Calu3 (cell line): ENCODE measurements around the gene C2CD3. TPM values are rescaled to one million over a fixed set of nuclear protein-coding genes. Genes with fewer than 3 reads are reported as not detected.

Experiments
- BruUV-seq: library from RNA; stranded (reverse); fragments of 400-500 nt; replicated peaks from 2 replicates; lab custom pipeline; 2021; lab: Mats Ljungman, UMichigan
- CTCF ChIA-PET: fragments of 300-600 bp; sonication (Branson Sonifier 250); formaldehyde crosslinking; loops from one replicate; lab custom pipeline; 2022; ENCODE audit warnings: antibody characterized with exemption; lab: Charles Lee
- DNase-seq: peaks from one replicate; pipeline ENCODE4 v3.0.0; 2022
- H3K27ac Mint-ChIP-seq: one replicate; pipeline ENCODE4 v1.8.0; 2022; ENCODE audit warnings: mixed read lengths; ENCODE audit not compliant: unreplicated experiment
- H3K27me3 Mint-ChIP-seq: one replicate; pipeline ENCODE4 v1.8.0; 2022; ENCODE audit warnings: mixed read lengths; ENCODE audit not compliant: unreplicated experiment
- H3K36me3 Mint-ChIP-seq: one replicate; pipeline ENCODE4 v1.8.0; 2022; ENCODE audit warnings: mild to moderate bottlenecking, moderate library complexity, mixed read lengths; ENCODE audit not compliant: insufficient read depth, unreplicated experiment
- H3K4me1 Mint-ChIP-seq: one replicate; pipeline ENCODE4 v1.8.0; 2022; ENCODE audit warnings: mild to moderate bottlenecking, low read depth, mixed read lengths; ENCODE audit not compliant: unreplicated experiment
- H3K4me3 Mint-ChIP-seq: one replicate; pipeline ENCODE4 v1.8.0; 2022; ENCODE audit warnings: mild to moderate bottlenecking, low read depth, moderate library complexity, mixed read lengths; ENCODE audit not compliant: unreplicated experiment
- H3K9me3 Mint-ChIP-seq: one replicate; pipeline ENCODE4 v1.8.0; 2022; ENCODE audit warnings: low read depth, mixed read lengths; ENCODE audit not compliant: unreplicated experiment
- CTCF ChIP-seq: fragments of 200-600 bp; IDR thresholded peaks from one replicate; pipeline ENCODE4 v1.8.0; 2022; ENCODE audit warnings: antibody characterized with exemption; ENCODE audit not compliant: unreplicated experiment
- intact Hi-C: fragments of 100-400 bp; cut with micrococcal nuclease; formaldehyde crosslinking; loops from one replicate; pipeline ENCODE4 v1.10.0; 2022; ENCODE audit not compliant: unreplicated experiment
- total RNA-seq: library from RNA; stranded (reverse); gene quantifications from 2 replicates; pipeline ENCODE4 v1.2.3, GENCODE V29; 2022

The C2CD3 gene
- total RNA-seq, 1 experiment from 2014 or later: 26.9 TPM

GRCh38 chr11:73982595-73982989 is 188.2 kb downstream of the C2CD3 start, which contains the start of gene UCP2:
Gene UCP2 (minus strand): TSS chr11:73982843. CDS start chr11:73978378, 4,465 bp downstream.
- peak within 1 kb of the TSS; percentile 99 for H3K4me3 Mint-ChIP-seq
- CTCF ChIA-PET: no interaction called here
- TF ChIP-seq CTCF: no peak
- peaks cover 26% of the 10 kb centered on the region for H3K4me1 Mint-ChIP-seq
- peak; percentile 76 for DNase-seq
- H3K9me3 Mint-ChIP-seq: no peaks in the 10 kb centered on the region
- no peaks in the 10 kb centered on the region for H3K27me3 Mint-ChIP-seq
- peaks cover 28% of the 10 kb centered on the region for H3K36me3 Mint-ChIP-seq
- peak within 1 kb of the TSS; percentile 95 for H3K27ac Mint-ChIP-seq
- no TSS peak for BruUV-seq
- intact Hi-C loops: no loop called here

GRCh38 chr11:73981051-73981805 is 189.6 kb downstream of the C2CD3 start:
- intact Hi-C loops: no loop called here
- Mint-ChIP-seq H3K9me3 (no peaks in the 10 kb centered on the region), H3K4me1 (peaks cover 26% of the 10 kb centered on the region), H3K27ac (peak overlapping the region; percentile 95), H3K4me3 (peak overlapping the region; percentile 99), H3K27me3 (no peaks in the 10 kb centered on the region), H3K36me3 (peaks cover 33% of the 10 kb centered on the region)
- TF ChIP-seq CTCF: no peak
- no peak for DNase-seq
- BruUV-seq: no TSS peak
- CTCF ChIA-PET: no interaction called here

- DNase-seq: peak; percentile 28
- Mint-ChIP-seq H3K4me3 (no peak overlapping the region), H3K27me3 (no peaks in the 10 kb centered on the region), H3K27ac (no peak overlapping the region), H3K36me3 (peaks cover 33% of the 10 kb centered on the region), H3K9me3 (no peaks in the 10 kb centered on the region), H3K4me1 (peaks cover 26% of the 10 kb centered on the region)
- intact Hi-C loops: no loop called here
- no peak for TF ChIP-seq CTCF
- CTCF ChIA-PET: no interaction called here
- BruUV-seq: no TSS peak
These were observed 190.5 kb downstream of the C2CD3 start for GRCh38 chr11:73980001-73980961.

GRCh38 chr11:73978576-73979086 is 192.2 kb downstream of the C2CD3 start:
- peaks cover 21% of the 10 kb centered on the region for H3K4me1 Mint-ChIP-seq
- no peak overlapping the region for H3K4me3 Mint-ChIP-seq
- CTCF ChIA-PET: no interaction called here
- H3K27ac Mint-ChIP-seq: no peak overlapping the region
- H3K36me3 Mint-ChIP-seq: peaks cover 33% of the 10 kb centered on the region
- no peak for TF ChIP-seq CTCF
- no peaks in the 10 kb centered on the region for H3K9me3 Mint-ChIP-seq
- no peak for DNase-seq
- intact Hi-C loops: no loop called here
- no peaks in the 10 kb centered on the region for H3K27me3 Mint-ChIP-seq
- BruUV-seq: no TSS peak
